NCI-H526 treated with DMSO at 0.1 percent for 48 hours (cell line): ENCODE results near the gene HAL.
A peak's percentile ranks its signal among the peaks of the same experiment; 100 is the strongest.

ENCODE experiments used
- DNase-seq: peaks from one replicate; lab custom pipeline; 2025; lab: John Stamatoyannopoulos, UW

Gene HAL

GRCh38 chr12:96007729-96008128, 11.6 kb upstream of the HAL start:
- no peak for DNase-seq

- DNase-seq = no peak
These were observed 10.6 kb upstream of the HAL start for GRCh38 chr12:96006727-96007126.

GRCh38 chr12:96000858-96001257, 4.7 kb upstream of the HAL start:
- no peak for DNase-seq

GRCh38 chr12:95999484-95999883, 3.3 kb upstream of the HAL start:
- DNase-seq = no peak

- DNase-seq = peak; percentile 43
These were observed 2.6 kb upstream of the HAL start for GRCh38 chr12:95998611-95999286.

- DNase-seq = no peak
These were observed 1.9 kb upstream of the HAL start for GRCh38 chr12:95997911-95998510.

- DNase-seq = no peak
These were observed 1.1 kb upstream of the HAL start for GRCh38 chr12:95997276-95997675.

- no peak for DNase-seq
These were observed 709 bp downstream of the HAL start for GRCh38 chr12:95995238-95996031.

- DNase-seq = no peak
These were observed 1.7 kb downstream of the HAL start for GRCh38 chr12:95994476-95994875.

- DNase-seq = no peak
These were observed 2.2 kb downstream of the HAL start for GRCh38 chr12:95993907-95994306.

GRCh38 chr12:95990136-95990535, 6.0 kb downstream of the HAL start:
- DNase-seq = no peak

GRCh38 chr12:95989504-95990123, 6.5 kb downstream of the HAL start:
- DNase-seq = no peak

GRCh38 chr12:95988506-95989275, 7.5 kb downstream of the HAL start:
- DNase-seq = no peak

- DNase-seq = no peak
These were observed 9.2 kb downstream of the HAL start for GRCh38 chr12:95986635-95987570.

- DNase-seq = no peak
These were observed 11.5 kb downstream of the HAL start for GRCh38 chr12:95984682-95985081.

GRCh38 chr12:95982602-95983001, 13.5 kb downstream of the HAL start:
- DNase-seq = no peak

- no peak for DNase-seq
These were observed 15.7 kb downstream of the HAL start for GRCh38 chr12:95980437-95980836.

GRCh38 chr12:95978774-95979173, 17.4 kb downstream of the HAL start:
- DNase-seq = no peak

- DNase-seq = no peak
These were observed 17.8 kb downstream of the HAL start for GRCh38 chr12:95978351-95978750.

- DNase-seq = no peak
These were observed 18.3 kb downstream of the HAL start for GRCh38 chr12:95977764-95978305.

GRCh38 chr12:95976416-95976832, 19.7 kb downstream of the HAL start:
- DNase-seq = no peak
